Dendritic cell treated with granulocyte-macrophage colony-stimulating factor and Interleukin-4, amounts not matched to agents 40 ng/mL and 50 ng/mL, for 4 days (primary cell): ENCODE results near the gene IMMP2L.

Experiments used
- H3K27ac Mint-ChIP-seq: one replicate; pipeline ENCODE4 v1.8.0; 2022; ENCODE audit warnings: mild to moderate bottlenecking, mixed read lengths
- H3K27me3 Mint-ChIP-seq: one replicate; pipeline ENCODE4 v1.8.0; 2022; ENCODE audit warnings: mild to moderate bottlenecking, mixed read lengths
- H3K36me3 Mint-ChIP-seq: one replicate; pipeline ENCODE4 v1.8.0; 2022; ENCODE audit warnings: low read depth, mixed read lengths
- H3K4me1 Mint-ChIP-seq: one replicate; pipeline ENCODE4 v1.8.0; 2022; ENCODE audit warnings: low read depth, mixed read lengths
- H3K4me3 Mint-ChIP-seq: one replicate; pipeline ENCODE4 v1.8.0; 2022; ENCODE audit warnings: mild to moderate bottlenecking, moderate library complexity, mixed read lengths
- H3K9me3 Mint-ChIP-seq: one replicate; pipeline ENCODE4 v1.8.0; 2022; ENCODE audit warnings: mixed read lengths
- intact Hi-C: fragments of 100-400 bp; cut with micrococcal nuclease; formaldehyde crosslinking; loops from one replicate; pipeline ENCODE4 v1.15.0; 2022

Gene IMMP2L

DNA sequence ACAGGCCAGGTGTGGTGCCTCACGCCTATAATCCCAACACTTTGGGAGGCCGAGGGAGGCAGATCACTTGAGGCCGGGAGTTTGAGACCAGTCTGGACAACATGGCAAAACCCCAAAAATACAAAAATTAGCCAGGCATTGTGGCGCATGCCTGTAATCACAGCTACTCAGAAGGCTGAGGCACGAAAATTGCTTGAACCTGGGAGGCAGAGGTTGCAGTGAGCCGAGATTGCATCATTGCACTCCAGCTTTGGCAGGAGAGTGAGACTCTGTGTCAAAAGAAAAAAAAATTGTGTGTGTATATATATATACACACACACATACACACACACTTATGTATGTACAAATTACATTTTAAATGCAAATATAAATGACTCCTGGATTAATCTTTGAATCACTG is 548.2 kb downstream of the IMMP2L start:
- intact Hi-C loops = no loop called here
- H3K27me3 Mint-ChIP-seq = no peaks in the 10 kb centered on the region
- H3K36me3 Mint-ChIP-seq = no peaks in the 10 kb centered on the region
- H3K9me3 Mint-ChIP-seq = no peaks in the 10 kb centered on the region
- H3K4me1 Mint-ChIP-seq = peaks cover 14% of the 10 kb centered on the region
- H3K27ac Mint-ChIP-seq = no peak overlapping the region
- no peak overlapping the region for H3K4me3 Mint-ChIP-seq

DNA sequence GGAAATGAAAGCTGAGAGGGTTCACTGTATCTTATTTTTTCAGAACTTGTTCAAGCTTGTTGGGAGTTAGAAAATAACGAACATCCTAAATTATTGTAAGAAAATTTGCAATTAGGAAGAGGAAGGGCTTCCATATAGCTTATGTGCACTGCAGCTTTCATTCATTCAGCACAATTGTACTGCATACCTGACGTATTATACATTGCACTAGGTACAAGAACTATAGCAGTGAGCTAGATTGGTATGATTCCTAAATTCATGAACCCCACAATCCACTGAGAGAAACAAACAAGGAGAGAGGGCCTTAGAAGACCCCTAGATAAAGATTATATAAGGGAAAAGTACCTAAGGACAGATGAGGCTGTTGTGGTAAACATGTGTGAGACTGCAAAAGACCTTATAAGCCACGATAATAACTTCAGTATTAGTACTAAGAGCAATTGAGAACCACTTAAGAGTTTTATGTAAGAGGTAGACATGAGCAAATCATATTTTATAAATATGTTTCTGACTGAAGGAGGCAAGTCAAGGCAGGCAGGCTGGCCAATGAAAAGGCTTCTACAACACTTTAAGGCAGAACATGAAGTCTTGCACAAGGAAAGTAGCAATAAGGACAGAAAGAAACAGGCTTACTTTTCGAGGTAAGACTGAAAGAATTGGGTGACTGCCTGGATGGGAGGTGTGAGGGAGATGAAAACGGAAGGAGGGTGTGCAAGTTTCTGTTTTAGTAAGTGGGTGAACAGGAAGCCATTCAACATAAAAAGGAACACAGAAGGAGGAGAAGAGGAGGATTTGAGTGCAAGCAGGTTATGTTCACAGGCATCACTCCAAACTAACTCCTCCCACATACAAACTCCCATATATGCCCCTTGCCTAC is 549.3 kb downstream of the IMMP2L start:
- Mint-ChIP-seq H3K9me3 (no peaks in the 10 kb centered on the region), H3K27ac (no peak overlapping the region), H3K36me3 (no peaks in the 10 kb centered on the region), H3K4me3 (peak overlapping the region; percentile 44), H3K27me3 (no peaks in the 10 kb centered on the region), H3K4me1 (peaks cover 10% of the 10 kb centered on the region)
- intact Hi-C loops = no loop called here

DNA sequence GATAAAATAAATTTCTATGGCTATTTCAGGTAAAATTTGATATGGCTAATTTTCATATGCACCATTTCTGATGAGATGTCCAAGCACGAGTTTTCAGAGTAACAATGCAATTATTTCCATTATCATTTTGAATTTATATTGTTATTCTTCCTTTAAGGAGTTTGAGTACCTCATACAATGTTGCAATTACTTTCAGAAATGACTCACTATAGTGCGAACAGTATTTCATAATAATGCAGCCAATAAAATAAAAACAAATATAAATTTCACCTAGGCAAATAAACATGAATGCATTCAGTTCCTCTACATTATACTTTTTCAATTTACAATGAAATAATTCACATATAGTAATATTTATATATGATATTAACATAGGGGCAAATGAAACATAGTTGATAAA is 550.1 kb downstream of the IMMP2L start:
- no peak overlapping the region for H3K27ac Mint-ChIP-seq

GRCh38 chr7:111011520-111011919 is 550.8 kb downstream of the IMMP2L start:
- no peak overlapping the region for H3K27ac Mint-ChIP-seq
- H3K4me3 Mint-ChIP-seq = no peak overlapping the region
- no peaks in the 10 kb centered on the region for H3K27me3 Mint-ChIP-seq
- no peaks in the 10 kb centered on the region for H3K36me3 Mint-ChIP-seq
- intact Hi-C loops = no loop called here
- H3K4me1 Mint-ChIP-seq = peaks cover 10% of the 10 kb centered on the region
- no peaks in the 10 kb centered on the region for H3K9me3 Mint-ChIP-seq

More for the DNA sequence above, 550.1 kb downstream of the IMMP2L start:
- Mint-ChIP-seq H3K9me3 (no peaks in the 10 kb centered on the region), H3K36me3 (no peaks in the 10 kb centered on the region), H3K4me1 (peaks cover 10% of the 10 kb centered on the region), H3K4me3 (no peak overlapping the region), H3K27me3 (no peaks in the 10 kb centered on the region)
- intact Hi-C loops = no loop called here

DNA sequence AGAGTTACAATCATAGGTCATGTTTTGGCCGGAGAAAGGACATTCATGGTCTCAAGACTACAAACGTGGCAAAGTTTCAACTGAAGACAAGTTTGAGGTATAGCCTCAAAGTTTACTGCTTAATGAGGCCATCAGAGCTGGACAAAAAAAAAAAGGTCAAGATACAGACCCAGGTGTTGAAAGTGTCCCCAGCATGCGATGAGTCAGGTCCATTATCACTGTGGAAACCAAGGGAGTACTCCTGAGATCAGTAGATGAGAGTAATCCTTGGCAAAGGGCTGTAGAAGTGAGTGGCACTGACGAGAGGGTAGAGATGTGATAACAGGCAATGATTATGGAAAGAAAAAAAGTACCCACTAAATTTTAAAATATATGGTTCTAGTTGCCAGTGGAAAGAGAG is 551.5 kb downstream of the IMMP2L start:
- Mint-ChIP-seq H3K4me1 (peaks cover 10% of the 10 kb centered on the region), H3K36me3 (no peaks in the 10 kb centered on the region), H3K4me3 (no peak overlapping the region), H3K27ac (no peak overlapping the region), H3K9me3 (no peaks in the 10 kb centered on the region), H3K27me3 (no peaks in the 10 kb centered on the region)
- intact Hi-C loops = no loop called here

- intact Hi-C loops = no loop called here
- H3K4me1 Mint-ChIP-seq = peaks cover 10% of the 10 kb centered on the region
- no peak overlapping the region for H3K4me3 Mint-ChIP-seq
- no peak overlapping the region for H3K27ac Mint-ChIP-seq
- no peaks in the 10 kb centered on the region for H3K36me3 Mint-ChIP-seq
- H3K9me3 Mint-ChIP-seq = no peaks in the 10 kb centered on the region
- no peaks in the 10 kb centered on the region for H3K27me3 Mint-ChIP-seq
Observed at GRCh38 chr7:111009526-111010040, 552.7 kb downstream of the IMMP2L start.

DNA sequence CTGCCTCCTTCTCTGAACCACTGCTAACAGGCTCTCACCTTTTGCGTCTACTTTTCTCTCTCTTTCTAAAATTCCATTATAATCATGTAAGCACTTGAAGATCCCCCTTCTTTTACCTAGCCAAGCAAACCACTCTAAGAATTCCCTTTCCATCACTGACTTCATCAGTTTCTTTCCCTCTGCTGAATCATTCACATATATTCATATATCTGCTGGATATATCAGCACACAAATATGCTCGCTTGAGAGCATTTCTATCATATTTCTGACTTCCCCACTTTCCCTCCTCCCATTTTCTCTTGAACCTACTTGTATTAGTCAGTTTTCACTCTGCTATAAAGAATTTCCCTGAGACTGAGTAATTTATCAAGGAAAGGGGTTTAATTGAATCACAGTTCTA is 555.6 kb downstream of the IMMP2L start:
- H3K9me3 Mint-ChIP-seq = no peaks in the 10 kb centered on the region
- no peaks in the 10 kb centered on the region for H3K4me1 Mint-ChIP-seq
- intact Hi-C loops = no loop called here
- no peak overlapping the region for H3K4me3 Mint-ChIP-seq
- no peaks in the 10 kb centered on the region for H3K36me3 Mint-ChIP-seq
- no peak overlapping the region for H3K27ac Mint-ChIP-seq
- no peaks in the 10 kb centered on the region for H3K27me3 Mint-ChIP-seq

DNA sequence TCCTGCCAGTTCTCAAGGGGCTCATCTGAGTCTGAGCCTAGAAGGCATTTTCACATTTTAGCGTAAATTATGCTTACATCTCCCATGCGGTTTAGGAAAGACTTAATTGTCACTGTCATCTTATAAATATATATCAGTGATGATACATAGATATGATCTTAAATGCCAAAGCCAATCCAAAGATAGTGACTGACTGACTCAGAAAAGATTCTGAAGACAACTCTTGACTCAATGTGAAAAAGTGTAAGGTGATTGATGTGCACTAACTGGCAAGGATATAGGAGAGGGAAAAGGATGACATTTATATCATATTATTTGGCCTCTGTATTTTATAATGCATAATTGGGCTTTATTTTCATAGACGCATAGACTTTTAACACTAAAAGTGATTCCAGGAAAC is 556.3 kb downstream of the IMMP2L start:
- Mint-ChIP-seq H3K4me1 (no peaks in the 10 kb centered on the region), H3K27me3 (no peaks in the 10 kb centered on the region), H3K9me3 (no peaks in the 10 kb centered on the region), H3K4me3 (no peak overlapping the region), H3K36me3 (no peaks in the 10 kb centered on the region), H3K27ac (no peak overlapping the region)
- intact Hi-C loops = no loop called here

DNA sequence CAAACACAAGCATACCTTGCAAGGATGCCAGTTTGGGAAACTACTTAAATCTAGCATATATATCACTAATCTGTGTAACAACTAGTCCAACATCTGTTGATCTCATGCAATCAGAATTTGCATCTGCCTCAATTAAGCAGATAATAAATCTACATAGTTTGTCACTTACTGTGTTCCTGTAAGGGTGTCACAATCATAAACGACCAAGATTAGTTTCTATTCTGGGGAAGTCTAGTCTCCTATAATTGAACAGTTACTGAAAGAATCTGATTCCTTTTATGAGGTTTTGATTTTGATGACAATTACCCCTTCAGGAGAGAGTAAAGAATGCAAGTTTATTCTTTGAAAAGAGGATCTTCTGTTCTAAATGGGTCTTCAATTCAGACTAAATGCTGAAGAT is 556.8 kb downstream of the IMMP2L start:
- Mint-ChIP-seq H3K27ac (no peak overlapping the region), H3K36me3 (no peaks in the 10 kb centered on the region), H3K4me3 (no peak overlapping the region), H3K9me3 (no peaks in the 10 kb centered on the region), H3K27me3 (no peaks in the 10 kb centered on the region), H3K4me1 (no peaks in the 10 kb centered on the region)
- intact Hi-C loops = no loop called here

DNA sequence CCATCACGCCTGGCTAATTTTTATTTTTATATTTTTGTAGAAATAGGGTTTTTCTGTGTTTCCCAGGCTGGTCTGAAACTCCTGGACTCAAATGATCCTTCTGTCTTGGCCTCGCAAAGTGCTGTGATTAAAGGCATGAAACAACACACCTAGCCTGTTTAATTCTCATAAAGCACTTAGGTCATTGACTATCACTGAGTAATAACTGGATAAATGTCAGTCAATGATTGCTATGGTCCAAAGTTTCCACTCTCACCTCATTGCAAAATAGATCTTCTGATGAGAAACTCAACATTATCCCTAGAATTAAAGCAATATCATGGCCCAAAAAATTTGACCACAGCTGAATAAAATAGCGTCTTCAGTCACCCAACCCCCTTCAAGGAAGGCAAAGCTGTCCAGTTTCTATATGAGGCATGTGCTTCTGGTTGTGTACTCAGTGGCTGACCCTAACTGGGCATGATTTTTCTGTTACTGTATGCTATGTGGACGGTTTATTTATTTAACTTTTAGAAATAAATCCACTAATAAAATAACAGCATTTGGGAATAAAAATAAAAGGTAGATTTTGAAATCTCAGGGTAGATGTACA is 557.9 kb downstream of the IMMP2L start:
- Mint-ChIP-seq H3K36me3 (no peaks in the 10 kb centered on the region), H3K4me3 (no peak overlapping the region), H3K9me3 (no peaks in the 10 kb centered on the region), H3K27me3 (no peaks in the 10 kb centered on the region), H3K4me1 (no peaks in the 10 kb centered on the region), H3K27ac (no peak overlapping the region)
- intact Hi-C loops = no loop called here

GRCh38 chr7:111003883-111004282 is 558.4 kb downstream of the IMMP2L start:
- intact Hi-C loops = no loop called here
- Mint-ChIP-seq H3K27me3 (no peaks in the 10 kb centered on the region), H3K36me3 (no peaks in the 10 kb centered on the region), H3K9me3 (no peaks in the 10 kb centered on the region), H3K27ac (no peak overlapping the region), H3K4me3 (no peak overlapping the region), H3K4me1 (no peaks in the 10 kb centered on the region)

DNA sequence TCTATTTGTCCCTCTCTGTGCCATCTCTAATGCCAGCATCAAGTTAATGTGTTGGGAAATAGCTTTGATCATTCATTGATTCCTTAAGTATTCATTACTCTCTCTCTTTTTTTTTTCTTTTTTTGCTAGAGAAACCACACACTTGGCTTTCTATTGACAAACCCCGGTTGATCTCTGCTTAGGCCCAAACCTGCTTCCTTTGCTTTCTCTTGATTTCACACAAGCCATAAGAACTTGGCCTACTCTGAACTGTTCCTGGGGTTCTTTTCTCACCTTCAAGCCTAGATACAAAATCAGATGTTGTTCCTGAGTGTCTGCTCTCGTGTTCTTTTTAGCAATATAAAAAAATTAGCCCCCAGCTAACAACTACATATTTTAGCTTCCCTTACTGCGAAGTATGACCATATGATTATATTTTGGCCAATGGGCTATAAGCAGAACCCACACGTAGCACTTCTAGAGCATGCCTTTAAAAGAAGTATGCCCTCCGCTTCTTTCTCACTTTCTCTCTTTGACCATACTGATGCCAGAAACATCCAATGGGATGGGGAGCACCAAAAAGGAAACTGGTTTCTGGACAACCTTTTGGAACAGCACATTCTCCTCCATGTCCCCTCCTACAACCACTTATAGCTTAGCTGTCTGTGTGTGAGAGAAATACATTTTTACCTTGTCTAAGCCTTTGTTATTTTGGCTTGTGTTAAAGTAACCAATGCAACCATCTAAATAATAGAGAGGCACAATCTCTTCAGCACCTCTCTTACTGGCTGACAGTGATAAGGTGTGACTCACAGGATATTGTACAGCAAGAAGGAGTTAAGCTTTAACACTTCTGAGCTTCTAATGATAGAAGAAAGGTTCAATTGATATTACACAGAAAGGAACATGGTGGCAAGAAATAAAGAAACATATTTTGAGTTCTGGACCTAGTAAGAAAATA is 568.0 kb downstream of the IMMP2L start:
- Mint-ChIP-seq H3K27me3 (no peaks in the 10 kb centered on the region), H3K27ac (no peak overlapping the region), H3K36me3 (no peaks in the 10 kb centered on the region), H3K4me1 (no peaks in the 10 kb centered on the region), H3K9me3 (no peaks in the 10 kb centered on the region), H3K4me3 (no peak overlapping the region)
- intact Hi-C loops = no loop called here

DNA sequence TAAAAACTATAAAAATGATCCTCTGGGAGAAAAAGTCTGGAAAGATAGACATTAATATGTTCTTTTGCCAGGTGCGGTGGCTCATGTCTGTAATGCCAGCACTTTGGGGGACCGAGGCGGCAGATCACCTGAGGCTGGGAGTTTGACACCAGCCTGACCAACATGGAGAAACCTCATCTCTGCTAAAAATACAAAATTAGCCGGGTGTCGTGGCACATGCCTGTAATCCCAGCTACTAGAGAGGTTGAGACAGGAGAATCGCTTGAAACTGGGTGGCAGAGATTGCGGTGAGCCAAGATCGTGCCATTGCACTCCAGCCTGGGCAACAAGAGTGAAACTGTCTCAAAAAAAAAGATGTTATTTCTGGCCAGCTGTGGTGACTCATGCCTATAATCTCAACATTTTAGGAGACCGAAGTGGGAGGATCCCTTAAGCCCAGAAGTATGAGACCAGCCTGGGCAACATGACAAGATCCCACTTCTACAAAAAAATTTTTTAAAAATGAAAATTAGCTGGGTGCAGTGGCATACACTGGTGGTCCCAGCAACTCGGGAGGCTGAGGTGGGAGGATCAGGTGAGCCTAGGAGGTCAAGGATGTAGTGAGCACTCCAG is 573.3 kb downstream of the IMMP2L start:
- Mint-ChIP-seq H3K27me3 (no peaks in the 10 kb centered on the region), H3K9me3 (no peaks in the 10 kb centered on the region), H3K4me3 (no peak overlapping the region), H3K36me3 (no peaks in the 10 kb centered on the region), H3K4me1 (no peaks in the 10 kb centered on the region), H3K27ac (no peak overlapping the region)
- intact Hi-C loops = no loop called here
